Naive thymus-derived CD4-positive, alpha-beta T cell (primary cell): ENCODE data around the gene PHF1. TPM values are rescaled to one million over a fixed set of nuclear protein-coding genes. Genes with fewer than 3 reads are reported as not detected.

Experiments used
- ATAC-seq: fragments of 150-1000 bp; cut with Tn5 transposase; 2 replicates; pipeline ENCODE4 v1.10.0; 2021; ENCODE audit warnings: mild to moderate bottlenecking, moderate library complexity
- CTCF ChIA-PET: fragments of 350-600 bp; sonication (Branson Sonifier 250); formaldehyde crosslinking; loops from one replicate; lab custom pipeline; 2021; ENCODE audit warnings: antibody characterized with exemption; lab: Charles Lee
- POLR2A ChIA-PET: fragments of 350-600 bp; sonication (Branson Sonifier 250); formaldehyde crosslinking; loops from one replicate; lab custom pipeline; 2021; ENCODE audit warnings: antibody characterized with exemption, inconsistent platforms; lab: Charles Lee
- DNase-seq, 9 donors: peaks; one replicate each; pipeline versions ENCODE4 v3.0.0 to v3.0.0-alpha.2; 2020 to 2022; ENCODE audit warnings: mixed read lengths in 1 of 9
- H3K27ac ChIP-seq: one replicate; pipeline ENCODE4 v1.7.0; 2013; ENCODE audit warnings: mild to moderate bottlenecking, low read depth, low read length, moderate library complexity
- H3K27me3 ChIP-seq, 2 donors: one replicate each; pipeline ENCODE4 v1.7.0; 2013; ENCODE audit warnings: low read length in 2 of 2, mild to moderate bottlenecking in 2 of 2, moderate library complexity in 2 of 2; ENCODE audit not compliant: control insufficient read depth in 2 of 2, insufficient read depth in 2 of 2
- H3K36me3 ChIP-seq, 3 experiments: 1 replicate in 2 of 3; 2 replicates in 1 of 3; pipeline ENCODE4 v1.7.0; 2013; ENCODE audit warnings: low read length in 3 of 3, mild to moderate bottlenecking in 3 of 3, moderate library complexity in 1 of 3; ENCODE audit not compliant: insufficient read depth in 3 of 3, control insufficient read depth in 2 of 3
- H3K4me1 ChIP-seq, 2 donors: one replicate each; pipeline ENCODE4 v1.7.0; 2013; ENCODE audit warnings: low read length in 2 of 2, mild to moderate bottlenecking in 2 of 2, moderate library complexity in 1 of 2; ENCODE audit not compliant: control insufficient read depth in 2 of 2, insufficient read depth in 2 of 2
- H3K4me3 ChIP-seq: 2 replicates; pipeline ENCODE4 v1.7.0; 2013; ENCODE audit warnings: mild to moderate bottlenecking, low read length
- H3K9me3 ChIP-seq, 3 experiments: 1 replicate in 2 of 3; 2 replicates in 1 of 3; pipeline ENCODE4 v1.7.0; 2013; ENCODE audit warnings: low read length in 3 of 3; ENCODE audit not compliant: control insufficient read depth in 2 of 3
- H3K27ac Mint-ChIP-seq, 9 donors: one replicate each; pipeline ENCODE4 v1.8.0; 2020 to 2022; ENCODE audit warnings: mixed read lengths in 9 of 9, mild to moderate bottlenecking in 8 of 9, moderate library complexity in 5 of 9, inconsistent platforms in 2 of 9
- H3K27me3 Mint-ChIP-seq, 5 donors: one replicate each; pipeline ENCODE4 v1.8.0; 2021 to 2022; ENCODE audit warnings: mixed read lengths in 5 of 5, mild to moderate bottlenecking in 1 of 5
- H3K36me3 Mint-ChIP-seq, 5 donors: one replicate each; pipeline ENCODE4 v1.8.0; 2020 to 2022; ENCODE audit warnings: mixed read lengths in 5 of 5, mild to moderate bottlenecking in 3 of 5, inconsistent platforms in 1 of 5
- H3K4me1 Mint-ChIP-seq, 7 donors: one replicate each; pipeline ENCODE4 v1.8.0; 2020 to 2022; ENCODE audit warnings: mixed read lengths in 7 of 7, mild to moderate bottlenecking in 3 of 7, inconsistent platforms in 1 of 7
- H3K4me3 Mint-ChIP-seq, 10 donors: one replicate each; pipeline ENCODE4 v1.8.0; 2020 to 2022; ENCODE audit warnings: mild to moderate bottlenecking in 10 of 10, mixed read lengths in 10 of 10, moderate library complexity in 6 of 10, inconsistent platforms in 2 of 10
- H3K9me3 Mint-ChIP-seq, 11 donors: one replicate each; pipeline ENCODE4 v1.8.0; 2020 to 2022; ENCODE audit warnings: mixed read lengths in 11 of 11, mild to moderate bottlenecking in 4 of 11, inconsistent platforms in 1 of 11, moderate library complexity in 1 of 11
- intact Hi-C, 2 donors: fragments of 100-400 bp; cut with micrococcal nuclease; formaldehyde crosslinking; loops; one replicate each; pipeline ENCODE4 v1.15.1; 2023
- polyA plus RNA-seq, 2 donors: library from polyadenylated mRNA; unstranded; fragments of 300-500 nt; fragmentation: Illumina TruSeq; gene quantifications; one replicate each; pipeline ENCODE4 v1.2.3, GENCODE V29; 2021
- total RNA-seq, 6 experiments: library from RNA in 5 of 6; stranded (reverse) in 5 of 6; gene quantifications; 1 replicate in 5 of 6; 2 replicates in 1 of 6; pipeline ENCODE4 v1.2.3 and lab custom pipeline; 2021 to 2026

PHF1 gene
- total and polyA plus RNA-seq, 7 experiments from 2014 or later = 37.8 to 356 (median 224) TPM

- peaks cover 4 to 33% (median 4%) of the 10 kb centered on the region in 5 donors for H3K36me3 Mint-ChIP-seq
- ATAC-seq = no peak
- CTCF ChIA-PET = interaction anchor here (1.2 to 1.4 kb wide), 2 partner anchors 29 to 76 kb away, joined by 3 read pairs; no protein-coding TSS in a partner anchor
Measured at GRCh38 chr6:33419580-33420490, 9.0 kb downstream of the PHF1 start, which contains the start of gene SYNGAP1. TSS of gene SYNGAP1 (plus strand) at chr6:33420065. CDS start at chr6:33420265, 200 bp downstream.

DNA sequence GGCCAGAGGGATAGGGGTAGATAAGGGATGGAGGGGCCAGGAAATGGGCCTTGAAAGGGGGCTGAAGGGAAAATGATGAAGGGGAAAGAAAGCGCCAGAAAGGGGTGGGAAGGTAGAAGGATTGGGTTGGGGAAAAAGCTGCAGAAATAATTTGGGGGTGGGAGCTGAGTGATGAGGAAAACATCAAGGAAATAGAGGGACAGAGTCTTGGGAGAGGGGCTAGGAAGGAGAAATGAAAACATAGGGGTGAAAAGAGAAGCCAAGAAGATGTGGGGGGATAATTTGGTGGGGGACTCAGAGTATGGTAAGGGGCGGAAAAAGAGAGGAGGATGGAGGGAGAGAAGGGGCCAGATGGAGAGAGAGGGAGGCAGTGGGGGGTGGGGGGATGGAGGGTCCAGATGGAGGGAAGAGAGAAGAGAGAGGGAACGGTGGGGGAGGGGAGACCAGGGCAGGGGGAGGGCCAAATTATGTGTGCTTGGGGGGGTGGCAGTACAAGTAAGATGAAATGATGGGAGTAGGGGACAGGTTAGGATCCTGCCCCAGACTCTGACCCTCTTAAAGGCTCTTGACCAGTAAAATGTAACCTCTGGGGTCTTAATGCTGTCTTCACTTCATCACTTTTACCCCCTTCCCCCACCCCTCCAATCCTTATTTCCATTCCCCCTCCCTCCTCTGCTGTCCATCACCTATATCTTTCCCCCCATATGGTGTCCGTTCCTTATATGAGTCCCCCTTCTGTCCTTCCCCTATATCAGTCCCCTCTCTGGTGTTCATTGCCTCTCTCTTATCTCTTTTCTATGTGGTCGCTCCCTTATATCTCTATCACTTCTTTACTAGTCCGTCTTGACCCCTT, 9.9 kb downstream of the PHF1 start:
- Histone ChIP-seq H3K36me3 (peaks cover 0 to 5% (median 0%) of the 10 kb centered on the region in 3 experiments), H3K4me1 (peaks cover 33 to 45% of the 10 kb centered on the region in 2 donors), H3K4me3 (no peak overlapping the region), H3K9me3 (no peaks in the 10 kb centered on the region), H3K27ac (peak overlapping the region; percentile 28), H3K27me3 (no peaks in the 10 kb centered on the region)
- H3K4me3 Mint-ChIP-seq = peak overlapping the region; percentile 46 to 88 (median 72)
- no peak for ATAC-seq
- H3K27me3 Mint-ChIP-seq = no peaks in the 10 kb centered on the region
- H3K27ac Mint-ChIP-seq = peak overlapping the region in 8 of 9 donors; percentile 54 to 100 (median 78)
- no peaks in the 10 kb centered on the region for H3K9me3 Mint-ChIP-seq
- peaks cover 61 to 89% (median 74%) of the 10 kb centered on the region in 7 donors for H3K4me1 Mint-ChIP-seq
- intact Hi-C loops = loop anchor here in 1 of 2 donors (10.0 kb wide), 1 partner anchor 274 kb away; no protein-coding TSS in a partner anchor
- CTCF ChIA-PET = no interaction called here
- no peak for DNase-seq
- POLR2A ChIA-PET = interaction anchor here (0.6 to 0.7 kb wide), 3 partner anchors 10 to 118 kb away, joined by 3 to 5 read pairs (median 3); no protein-coding TSS in a partner anchor
- H3K36me3 Mint-ChIP-seq = peaks cover under 1 to 36% (median 4%) of the 10 kb centered on the region in 5 donors

More at GRCh38 chr6:33419580-33420490, 9.0 kb downstream of the PHF1 start, which contains the start of gene SYNGAP1:
- H3K4me3 Mint-ChIP-seq = peak within 1 kb of the TSS; percentile 75 to 97 (median 93)
- Histone ChIP-seq H3K27ac (peak within 1 kb of the TSS; percentile 92), H3K4me3 (peak within 1 kb of the TSS; percentile 74), H3K4me1 (peaks cover 29 to 45% of the 10 kb centered on the region in 2 donors), H3K9me3 (no peaks in the 10 kb centered on the region), H3K36me3 (peaks cover 0 to 14% (median 0%) of the 10 kb centered on the region in 3 experiments), H3K27me3 (no peaks in the 10 kb centered on the region)
- H3K4me1 Mint-ChIP-seq = peaks cover 59 to 91% (median 76%) of the 10 kb centered on the region in 7 donors
- intact Hi-C loops = loop anchor here (2.0 to 10.0 kb wide), 10 partner anchors 75 to 1755 kb away; partner anchors contain the start of genes C6orf47 (in 1 of the 2), CSNK2B (in 1 of the 2), GPANK1 (in 1 of the 2) and GPSM3 (in 1 of the 2)
- H3K9me3 Mint-ChIP-seq = no peaks in the 10 kb centered on the region
- no peaks in the 10 kb centered on the region for H3K27me3 Mint-ChIP-seq
- peak in 4 of 9 donors; percentile 31 to 63 (median 38) for DNase-seq
- peak within 1 kb of the TSS; percentile 98 to 100 (median 99) for H3K27ac Mint-ChIP-seq
- POLR2A ChIA-PET = interaction anchor here (0.6 to 4.3 kb wide), 12 partner anchors 9 to 160 kb away, joined by 3 to 61 read pairs (median 8); partner anchors contain the start of genes B3GALT4, BAK1, PHF1 and RPS18

- ChIA-PET CTCF (no interaction called here), POLR2A (no interaction called here)
- Mint-ChIP-seq H3K27ac (peak overlapping the region; percentile 35 to 100 (median 71)), H3K4me1 (peaks cover 58 to 86% (median 75%) of the 10 kb centered on the region in 7 donors), H3K9me3 (no peaks in the 10 kb centered on the region), H3K36me3 (peaks cover 0 to 34% (median 4%) of the 10 kb centered on the region in 5 donors), H3K27me3 (no peaks in the 10 kb centered on the region), H3K4me3 (peak overlapping the region; percentile 21 to 88 (median 63))
- Histone ChIP-seq H3K27me3 (no peaks in the 10 kb centered on the region), H3K36me3 (no peaks in the 10 kb centered on the region), H3K4me3 (no peak overlapping the region), H3K9me3 (no peaks in the 10 kb centered on the region), H3K4me1 (peaks cover 27 to 41% of the 10 kb centered on the region in 2 donors), H3K27ac (no peak overlapping the region)
- ATAC-seq (no peak), DNase-seq (no peak)
- intact Hi-C loops = loop anchor here in 1 of 2 donors (10.0 kb wide), 1 partner anchor 274 kb away; no protein-coding TSS in a partner anchor
Measured at GRCh38 chr6:33421344-33421643, 10.5 kb downstream of the PHF1 start.

- DNase-seq = no peak
- Mint-ChIP-seq H3K27ac (peak overlapping the region in 8 of 9 donors; percentile 62 to 99 (median 95)), H3K9me3 (no peaks in the 10 kb centered on the region), H3K4me1 (peaks cover 60 to 85% (median 74%) of the 10 kb centered on the region in 7 donors), H3K4me3 (peak overlapping the region; percentile 3 to 98 (median 95)), H3K27me3 (no peaks in the 10 kb centered on the region), H3K36me3 (peaks cover 0 to 29% (median 4%) of the 10 kb centered on the region in 5 donors)
- no peaks in the 10 kb centered on the region for H3K36me3 ChIP-seq
- ChIA-PET CTCF (interaction anchor here (3.3 kb wide), 1 partner anchor 79 kb away, joined by 9 read pairs; no protein-coding TSS in a partner anchor), POLR2A (interaction anchor here (0.6 to 3.5 kb wide), 6 partner anchors 8 to 452 kb away, joined by 3 to 29 read pairs (median 8); partner anchors contain the start of genes ZBTB22 and ZBTB9)
- ATAC-seq = no peak
- intact Hi-C loops = loop anchor here (2.0 to 10.0 kb wide), 2 partner anchors 13 to 271 kb away; partner anchors contain the start of gene PHF1 (in 1 of the 2)
- H3K4me3 ChIP-seq = no peak overlapping the region
- H3K27ac ChIP-seq = no peak overlapping the region
- H3K27me3 ChIP-seq = no peaks in the 10 kb centered on the region
- no peaks in the 10 kb centered on the region for H3K9me3 ChIP-seq
- H3K4me1 ChIP-seq = peaks cover 27 to 37% of the 10 kb centered on the region in 2 donors
Measured at GRCh38 chr6:33423777-33424176, 13.0 kb downstream of the PHF1 start.

GRCh38 chr6:33424855-33425667, 14.2 kb downstream of the PHF1 start:
- no peaks in the 10 kb centered on the region for H3K9me3 ChIP-seq
- no peaks in the 10 kb centered on the region for H3K36me3 ChIP-seq
- intact Hi-C loops = loop anchor here (1.0 to 10.0 kb wide), 11 partner anchors 14 to 1248 kb away; partner anchors contain the start of genes RGL2 (in 2 of the 2), AGPAT1 (in 1 of the 2), ITPR3 (in 1 of the 2) and KIFC1 (in 1 of the 2)
- no peak for ATAC-seq
- CTCF ChIA-PET = interaction anchor here (0.7 to 3.3 kb wide), 7 partner anchors 11 to 154 kb away, joined by 3 to 9 read pairs (median 4); partner anchors contain the start of genes RPS18 and VPS52
- Mint-ChIP-seq H3K9me3 (no peaks in the 10 kb centered on the region), H3K4me1 (peaks cover 62 to 86% (median 75%) of the 10 kb centered on the region in 7 donors), H3K27me3 (no peaks in the 10 kb centered on the region), H3K27ac (peak overlapping the region; percentile 88 to 99 (median 95)), H3K4me3 (peak overlapping the region; percentile 84 to 98 (median 95)), H3K36me3 (peaks cover 0 to 31% (median 4%) of the 10 kb centered on the region in 5 donors)
- POLR2A ChIA-PET = interaction anchor here (0.5 to 3.5 kb wide), 16 partner anchors 7 to 1805 kb away, joined by 3 to 29 read pairs (median 10); partner anchors contain the start of genes B3GALT4, BAK1, CUTA and PRRC2A
- H3K4me1 ChIP-seq = peaks cover 34 to 39% of the 10 kb centered on the region in 2 donors
- H3K27me3 ChIP-seq = no peaks in the 10 kb centered on the region
- H3K27ac ChIP-seq = peak overlapping the region; percentile 88
- DNase-seq = no peak
- H3K4me3 ChIP-seq = peak overlapping the region; percentile 73
